Caco-2 (cell line): ENCODE measurements around the gene RHBDF2. TPM values are rescaled to one million over a fixed set of nuclear protein-coding genes. Genes with fewer than 3 reads are reported as not detected.

ENCODE experiments used
- BruUV-seq: library from RNA; stranded (reverse); fragments of 400-500 nt; replicated peaks from 2 replicates; lab custom pipeline; 2021; lab: Mats Ljungman, UMichigan
- CTCF ChIA-PET: fragments of 300-600 bp; sonication (Branson Sonifier 250); formaldehyde crosslinking; loops from one replicate; lab custom pipeline; 2022; ENCODE audit warnings: antibody characterized with exemption; lab: Charles Lee
- POLR2A ChIA-PET: fragments of 300-600 bp; sonication (Branson Sonifier 250); formaldehyde crosslinking; loops from one replicate; lab custom pipeline; 2022; ENCODE audit warnings: antibody characterized with exemption; lab: Charles Lee
- DNase-seq, 2 experiments: peaks; one replicate each; pipeline versions ENCODE4 v3.0.0 to v3.0.0-alpha.2; 2020 to 2022
- H3K27me3 ChIP-seq: replicated peaks from 2 replicates; pipeline ENCODE4 v1.6.0; 2011; ENCODE audit warnings: low read length; ENCODE audit not compliant: control insufficient read depth, insufficient read depth
- H3K36me3 ChIP-seq: 2 replicates; pipeline ENCODE4 v1.5.1; 2011; ENCODE audit warnings: low read length; ENCODE audit not compliant: control insufficient read depth, insufficient read depth
- H3K4me1 ChIP-seq: fragments of 250-450 bp; sonication (Bioruptor Pico); 2 replicates; pipeline ENCODE4 v1.5.1; 2020; ENCODE audit warnings: mild to moderate bottlenecking
- H3K4me3 ChIP-seq: 2 replicates; pipeline ENCODE4 v1.5.1; 2011; ENCODE audit warnings: low read depth, mild to moderate bottlenecking, control low read depth, low read length
- H3K9me3 ChIP-seq: fragments of 250-450 bp; sonication (Bioruptor Pico); 2 replicates; pipeline ENCODE4 v1.5.1; 2020; ENCODE audit warnings: mild to moderate bottlenecking, moderate library complexity
- H3K27ac Mint-ChIP-seq: one replicate; pipeline ENCODE4 v1.8.0; 2022; ENCODE audit warnings: mixed read lengths; ENCODE audit not compliant: unreplicated experiment
- H3K27me3 Mint-ChIP-seq: one replicate; pipeline ENCODE4 v1.8.0; 2022; ENCODE audit warnings: mixed read lengths; ENCODE audit not compliant: insufficient read depth, unreplicated experiment
- H3K36me3 Mint-ChIP-seq: one replicate; pipeline ENCODE4 v1.8.0; 2022; ENCODE audit warnings: mild to moderate bottlenecking, mixed read lengths; ENCODE audit not compliant: insufficient read depth, unreplicated experiment
- H3K4me1 Mint-ChIP-seq: one replicate; pipeline ENCODE4 v1.8.0; 2022; ENCODE audit warnings: low read depth, mixed read lengths; ENCODE audit not compliant: unreplicated experiment
- H3K4me3 Mint-ChIP-seq: one replicate; pipeline ENCODE4 v1.8.0; 2022; ENCODE audit warnings: mild to moderate bottlenecking, moderate library complexity, mixed read lengths; ENCODE audit not compliant: unreplicated experiment
- H3K9me3 Mint-ChIP-seq: one replicate; pipeline ENCODE4 v1.8.0; 2022; ENCODE audit warnings: mixed read lengths; ENCODE audit not compliant: unreplicated experiment
- CTCF ChIP-seq, 2 experiments: fragments of 200-600 bp in 1 of 2; IDR thresholded peaks; 1 replicate in 1 of 2; 2 replicates in 1 of 2; pipeline versions ENCODE4 v1.5.1 to v1.8.0; 2011 to 2022; ENCODE audit warnings: antibody characterized with exemption in 1 of 2, control low read depth in 1 of 2, inconsistent platforms in 1 of 2, low read depth in 1 of 2, low read length in 1 of 2, mild to moderate bottlenecking in 1 of 2, moderate library complexity in 1 of 2; ENCODE audit not compliant: insufficient read depth in 1 of 2, severe bottlenecking in 1 of 2, unreplicated experiment in 1 of 2
- intact Hi-C: fragments of 100-400 bp; cut with micrococcal nuclease; formaldehyde crosslinking; loops from one replicate; pipeline ENCODE4 v1.10.0; 2022; ENCODE audit not compliant: unreplicated experiment
- total RNA-seq: library from RNA; stranded (reverse); gene quantifications from 2 replicates; pipeline ENCODE4 v1.2.3, GENCODE V29; 2022

Gene RHBDF2
- total RNA-seq, 1 experiment from 2014 or later: 33.8 TPM

- ChIA-PET CTCF (interaction anchor here (1.4 kb wide), 1 partner anchor 18 kb away, joined by 8 read pairs; no protein-coding TSS in a partner anchor), POLR2A (interaction anchor here (0.7 kb wide), 1 partner anchor 252 kb away, joined by 3 read pairs; no protein-coding TSS in a partner anchor)
- no peaks in the 10 kb centered on the region for H3K27me3 ChIP-seq
- BruUV-seq: no TSS peak
- intact Hi-C loops: no loop called here
- TF ChIP-seq CTCF (IDR thresholded peaks at IDR 0.05; ENCODE audit: insufficient read depth in 1 of 2, low read depth in 1 of 2, low read length in 1 of 2, severe bottlenecking in 1 of 2, unreplicated experiment in 1 of 2): no peak
- Mint-ChIP-seq H3K9me3 (no peaks in the 10 kb centered on the region), H3K36me3 (peaks cover 25% of the 10 kb centered on the region), H3K27me3 (no peaks in the 10 kb centered on the region), H3K4me3 (no peak overlapping the region), H3K4me1 (peaks cover 5% of the 10 kb centered on the region), H3K27ac (no peak overlapping the region)
- H3K36me3 ChIP-seq: no peaks in the 10 kb centered on the region; the same call in 1 of the 2 replicates
- no peak for DNase-seq
- no peaks in the 10 kb centered on the region for H3K9me3 ChIP-seq
- H3K4me3 ChIP-seq: no peak overlapping the region
- peaks cover 6% of the 10 kb centered on the region; the same call in 1 of the 2 replicates for H3K4me1 ChIP-seq
Measured at GRCh38 chr17:76476736-76477135, 24.5 kb downstream of the RHBDF2 start.

- ChIA-PET CTCF (interaction anchor here (0.6 to 1.2 kb wide), 4 partner anchors 9 to 179 kb away, joined by 3 to 6 read pairs (median 4); no protein-coding TSS in a partner anchor), POLR2A (no interaction called here)
- H3K36me3 ChIP-seq: no peaks in the 10 kb centered on the region; the same call in 1 of the 2 replicates
- intact Hi-C loops: no loop called here
- H3K27ac Mint-ChIP-seq: peak overlapping the region; percentile 33
- H3K27me3 ChIP-seq: no peaks in the 10 kb centered on the region
- peaks cover 6% of the 10 kb centered on the region; the same call in 1 of the 2 replicates for H3K4me1 ChIP-seq
- peaks cover 5% of the 10 kb centered on the region for H3K4me1 Mint-ChIP-seq
- no TSS peak for BruUV-seq
- no peaks in the 10 kb centered on the region for H3K9me3 Mint-ChIP-seq
- peaks cover 23% of the 10 kb centered on the region for H3K36me3 Mint-ChIP-seq
- no peak for TF ChIP-seq CTCF (IDR thresholded peaks at IDR 0.05; ENCODE audit: insufficient read depth in 1 of 2, low read depth in 1 of 2, low read length in 1 of 2, severe bottlenecking in 1 of 2, unreplicated experiment in 1 of 2)
- peak; percentile 50 to 57 for DNase-seq
- H3K9me3 ChIP-seq: no peaks in the 10 kb centered on the region
- no peak overlapping the region for H3K4me3 Mint-ChIP-seq
- H3K27me3 Mint-ChIP-seq: no peaks in the 10 kb centered on the region
- H3K4me3 ChIP-seq: no peak overlapping the region
Measured at GRCh38 chr17:76475302-76475701, 25.9 kb downstream of the RHBDF2 start.

- H3K4me1 Mint-ChIP-seq: peaks cover 5% of the 10 kb centered on the region
- H3K27ac Mint-ChIP-seq: peak overlapping the region; percentile 33
- no peaks in the 10 kb centered on the region for H3K27me3 Mint-ChIP-seq
- H3K9me3 Mint-ChIP-seq: no peaks in the 10 kb centered on the region
- H3K9me3 ChIP-seq: no peaks in the 10 kb centered on the region
- intact Hi-C loops: no loop called here
- no TSS peak for BruUV-seq
- peaks cover 6% of the 10 kb centered on the region; the same call in 1 of the 2 replicates for H3K4me1 ChIP-seq
- H3K27me3 ChIP-seq: no peaks in the 10 kb centered on the region
- H3K4me3 ChIP-seq: no peak overlapping the region
- POLR2A ChIA-PET: no interaction called here
- no peak for DNase-seq
- H3K36me3 Mint-ChIP-seq: peaks cover 23% of the 10 kb centered on the region
- CTCF ChIA-PET: interaction anchor here (0.8 kb wide), 2 partner anchors 8 to 18 kb away, joined by 3 read pairs; no protein-coding TSS in a partner anchor
- no peak for TF ChIP-seq CTCF (IDR thresholded peaks at IDR 0.05; ENCODE audit: insufficient read depth in 1 of 2, low read depth in 1 of 2, low read length in 1 of 2, severe bottlenecking in 1 of 2, unreplicated experiment in 1 of 2)
- no peaks in the 10 kb centered on the region; the same call in 1 of the 2 replicates for H3K36me3 ChIP-seq
- H3K4me3 Mint-ChIP-seq: no peak overlapping the region
Measured at GRCh38 chr17:76474894-76475293, 26.3 kb downstream of the RHBDF2 start.
